H1 (cell line): Measurements from ENCODE around the gene TLE5. TPM values are rescaled to one million over a fixed set of nuclear protein-coding genes. Genes with fewer than 3 reads are reported as not detected.

Source experiments
- CTCF ChIA-PET: fragments of 300-600 bp; sonication (Branson Sonifier 250); formaldehyde crosslinking; loops from one replicate; lab custom pipeline; 2021; ENCODE audit not compliant: partially characterized antibody; lab: Charles Lee
- POLR2A ChIA-PET: fragments of 300-600 bp; sonication (Branson Sonifier 250); formaldehyde crosslinking; loops from one replicate; lab custom pipeline; 2021; ENCODE audit warnings: inconsistent platforms; ENCODE audit not compliant: partially characterized antibody; lab: Charles Lee
- DNase-seq, 2 experiments: peaks; one replicate each; pipeline versions ENCODE4 v3.0.0 to v3.0.0-alpha.2; 2010 to 2022; ENCODE audit warnings: low spot score in 2 of 2, low read depth in 1 of 2, mixed read lengths in 1 of 2
- FAIRE-seq: peaks from 2 replicates; lab custom pipeline; 2011; peaks lifted over from hg19 to GRCh38; lab: Jason Lieb, UNC
- H2AFZ ChIP-seq: 2 replicates; pipeline ENCODE4 v1.8.1; 2012; ENCODE audit warnings: low read length, inconsistent platforms
- H2AK5ac ChIP-seq: 2 replicates; pipeline ENCODE4 v1.6.1; 2013; ENCODE audit warnings: low read depth, low read length
- H2BK120ac ChIP-seq: replicated peaks from 2 replicates; pipeline ENCODE3; 2013; ENCODE audit warnings: low read depth, low read length, inconsistent platforms
- H2BK12ac ChIP-seq: 2 replicates; pipeline ENCODE4 v1.6.1; 2013; ENCODE audit warnings: low read depth, low read length
- H2BK15ac ChIP-seq: 2 replicates; pipeline ENCODE4 v1.6.1; 2013; ENCODE audit warnings: low read length
- H2BK20ac ChIP-seq: 2 replicates; pipeline ENCODE4 v1.6.1; 2013; ENCODE audit warnings: low read length
- H2BK5ac ChIP-seq: 2 replicates; pipeline ENCODE4 v1.6.1; 2013; ENCODE audit warnings: low read depth, low read length
- H3K14ac ChIP-seq: 2 replicates; pipeline ENCODE4 v1.6.1; 2013; ENCODE audit warnings: inconsistent platforms; ENCODE audit not compliant: insufficient read length
- H3K18ac ChIP-seq: 2 replicates; pipeline ENCODE4 v1.6.1; 2013; ENCODE audit warnings: low read length; ENCODE audit errors: extremely low read depth
- H3K23ac ChIP-seq: 2 replicates; pipeline ENCODE4 v1.6.1; 2013; ENCODE audit warnings: inconsistent platforms; ENCODE audit not compliant: insufficient read length
- H3K23me2 ChIP-seq: 2 replicates; pipeline ENCODE4 v1.6.1; 2013; ENCODE audit warnings: low read depth, low read length
- H3K27ac ChIP-seq: 2 replicates; pipeline ENCODE4 v1.6.1; 2011; ENCODE audit warnings: low read depth, low read length, inconsistent platforms
- H3K27me3 ChIP-seq, 4 experiments: replicated peaks in 1 of 4; 1 replicate in 1 of 4; 2 replicates in 3 of 4; pipeline versions ENCODE4 v1.6.1 to v1.8.1; 2011 to 2013; ENCODE audit warnings: low read length in 3 of 4, mild to moderate bottlenecking in 3 of 4, inconsistent platforms in 2 of 4, mixed read lengths in 2 of 4, moderate library complexity in 1 of 4; ENCODE audit not compliant: control insufficient read depth in 3 of 4, insufficient read depth in 3 of 4; ENCODE audit errors: extremely low read depth in 1 of 4
- H3K36me3 ChIP-seq, 4 experiments: 2 replicates each; pipeline versions ENCODE4 v1.6.1 to v1.8.1; 2011 to 2013; ENCODE audit warnings: mild to moderate bottlenecking in 4 of 4, low read length in 3 of 4, moderate library complexity in 2 of 4, control low read depth in 1 of 4, inconsistent platforms in 1 of 4; ENCODE audit not compliant: insufficient read depth in 4 of 4, control insufficient read depth in 2 of 4
- H3K4ac ChIP-seq: replicated peaks from 2 replicates; pipeline ENCODE3; 2013; ENCODE audit warnings: low read length, low read depth, mixed read lengths, inconsistent platforms; ENCODE audit not compliant: insufficient read length
- H3K4me1 ChIP-seq, 4 experiments: replicated peaks in 1 of 4; 1 replicate in 1 of 4; 2 replicates in 3 of 4; pipeline versions ENCODE4 v1.6.1 to v1.8.1; 2011 to 2013; ENCODE audit warnings: low read length in 3 of 4, inconsistent platforms in 2 of 4, mixed read lengths in 1 of 4; ENCODE audit not compliant: insufficient read depth in 4 of 4, control insufficient read depth in 3 of 4
- H3K4me2 ChIP-seq, 2 experiments: 2 replicates each; pipeline versions ENCODE4 v1.6.1 to v1.8.1; 2011 to 2013; ENCODE audit warnings: low read depth in 2 of 2, low read length in 2 of 2, control low read depth in 1 of 2, inconsistent platforms in 1 of 2, mild to moderate bottlenecking in 1 of 2; ENCODE audit not compliant: insufficient read depth in 1 of 2
- H3K4me3 ChIP-seq, 4 experiments: fragments of 200-600, 300-600 bp in 1 of 4; sonication (generic), shearing (Covaris generic), sonication (Bioruptor Twin) in 1 of 4; 2 replicates each; pipeline versions ENCODE4 v1.5.1 to v1.8.1; 2011 to 2016; ENCODE audit warnings: low read length in 4 of 4, low read depth in 3 of 4, control low read depth in 2 of 4, inconsistent platforms in 2 of 4, mild to moderate bottlenecking in 2 of 4, mixed read lengths in 1 of 4, moderate library complexity in 1 of 4; ENCODE audit not compliant: insufficient read depth in 2 of 4; ENCODE audit errors: extremely low read depth in 1 of 4
- H3K56ac ChIP-seq: replicated peaks from 2 replicates; pipeline ENCODE3; 2013; ENCODE audit warnings: low read depth, mild to moderate bottlenecking, mixed read lengths, low read length, inconsistent platforms; ENCODE audit not compliant: insufficient read length
- H3K79me1 ChIP-seq: 2 replicates; pipeline ENCODE4 v1.6.1; 2013; ENCODE audit warnings: low read depth, low read length, control low read depth
- H3K79me2 ChIP-seq, 2 experiments: 2 replicates each; pipeline versions ENCODE4 v1.6.1 to v1.8.1; 2012 to 2013; ENCODE audit warnings: low read length in 2 of 2, mild to moderate bottlenecking in 2 of 2, inconsistent platforms in 1 of 2; ENCODE audit not compliant: insufficient read depth in 2 of 2, control insufficient read depth in 1 of 2
- H3K9ac ChIP-seq, 4 experiments: replicated peaks in 1 of 4; 1 replicate in 1 of 4; 2 replicates in 3 of 4; pipeline versions ENCODE4 v1.6.1 to v1.8.1; 2011 to 2013; ENCODE audit warnings: low read depth in 3 of 4, low read length in 3 of 4, control low read depth in 2 of 4, mild to moderate bottlenecking in 2 of 4, moderate library complexity in 2 of 4, inconsistent platforms in 1 of 4; ENCODE audit errors: extremely low read depth in 1 of 4
- H3K9me3 ChIP-seq, 2 experiments: 2 replicates each; pipeline versions ENCODE4 v1.6.1 to v1.8.1; 2012 to 2013; ENCODE audit warnings: mild to moderate bottlenecking in 2 of 2, moderate library complexity in 2 of 2, control low read depth in 1 of 2, inconsistent platforms in 1 of 2, low read depth in 1 of 2, low read length in 1 of 2, mixed read lengths in 1 of 2; ENCODE audit not compliant: insufficient read depth in 2 of 2
- H4K20me1 ChIP-seq, 2 experiments: replicated peaks in 1 of 2; 2 replicates each; pipeline versions ENCODE3 to v1.8.1; 2011 to 2013; ENCODE audit warnings: inconsistent platforms in 2 of 2, low read length in 2 of 2, mild to moderate bottlenecking in 1 of 2; ENCODE audit not compliant: insufficient read depth in 2 of 2, control insufficient read depth in 1 of 2
- H4K5ac ChIP-seq: 2 replicates; pipeline ENCODE4 v1.6.1; 2013; ENCODE audit warnings: low read length, low read depth, mixed read lengths, inconsistent platforms; ENCODE audit not compliant: insufficient read length
- H4K8ac ChIP-seq: 2 replicates; pipeline ENCODE4 v1.8.0; 2013; ENCODE audit warnings: mild to moderate bottlenecking, moderate library complexity, low read length, inconsistent platforms; ENCODE audit not compliant: insufficient read depth; ENCODE audit errors: extremely low read depth
- H4K91ac ChIP-seq: replicated peaks from 2 replicates; pipeline ENCODE3; 2013; ENCODE audit warnings: low read length, mixed read lengths, inconsistent platforms; ENCODE audit not compliant: insufficient read length
- KDM4A ChIP-seq: IDR thresholded peaks from one replicate; pipeline ENCODE4 v1.7.1; 2012; ENCODE audit warnings: low read depth, mild to moderate bottlenecking, moderate library complexity, low read length, inconsistent platforms; ENCODE audit not compliant: severe bottlenecking
- RBBP5 ChIP-seq: IDR thresholded peaks from 2 replicates; pipeline ENCODE4 v1.7.1; 2012; ENCODE audit warnings: low read depth, mild to moderate bottlenecking, inconsistent platforms, low read length, moderate library complexity, borderline replicate concordance
- SRF ChIP-seq: IDR thresholded peaks from 2 replicates; pipeline ENCODE4 v1.6.1; 2011; ENCODE audit warnings: mild to moderate bottlenecking, low read depth, low read length, moderate library complexity
- USF2 ChIP-seq: IDR thresholded peaks from 2 replicates; pipeline ENCODE4 v1.6.1; 2011; ENCODE audit warnings: low read length, improper control_type of control experiment
- whole genome bisulfite sequencing, 2 experiments: shearing (Covaris generic) in 1 of 2; methylation state at CpG; one replicate each; pipeline versions ENCODE4 v1.1.6 to v1.1.7; 2013 to 2015; ENCODE audit warnings: low lambda C conversion rate in 2 of 2, mixed read lengths in 2 of 2, inconsistent platforms in 1 of 2, low coverage in 1 of 2, missing lambda C conversion rate in 1 of 2; ENCODE audit not compliant: insufficient replicate concordance in 2 of 2, insufficient coverage in 1 of 2, insufficient read length in 1 of 2; ENCODE audit errors: extremely low coverage in 1 of 2, missing lambda C conversion rate in 1 of 2; 5-methylcytosine and 5-hydroxymethylcytosine counted together
- long read RNA-seq, 2 experiments: library from RNA in 1 of 2; library from capped mRNA in 1 of 2; stranded (forward); transcript quantifications; one replicate each; pipeline ENCODE4 v2.0.0, GENCODE V29; 2021; ENCODE audit warnings: inconsistent platforms in 1 of 2
- polyA minus RNA-seq, 3 experiments: library from RNA; depleted of rRNA, polyadenylated mRNA; stranded (reverse); fragments of >200 nt; gene quantifications; 1 replicate in 2 of 3; 2 replicates in 1 of 3; pipeline ENCODE4 v1.2.3, GENCODE V29; 2011
- polyA plus RNA-seq, 7 experiments: library from polyadenylated mRNA; depleted of rRNA in 3 of 7; stranded (reverse) in 5 of 7; unstranded in 2 of 7; fragments of >200 nt in 5 of 7; fragments of 200-250 nt in 2 of 7; gene quantifications; 1 replicate in 5 of 7; 2 replicates in 1 of 7; 4 replicates in 1 of 7; pipeline versions ENCODE4 v1.2.1 to v1.2.3, GENCODE V29; 2011 to 2013; ENCODE audit warnings: missing spikeins in 2 of 7, mixed read lengths in 2 of 7
- total RNA-seq: library from RNA; stranded (reverse); fragmentation: NEBNext Ultra II Directional; extraction: Animal tissue kit (Norgen Biotek cat#: 25700); gene quantifications from 2 replicates; pipeline ENCODE4 v1.2.1, GENCODE V29; 2021

Gene TLE5
- 187 and 197 TPM in 2 replicates for total RNA-seq
- polyA plus RNA-seq (2011; rRNA removed): 285 and 392 TPM in 2 replicates
- 228 TPM for polyA plus RNA-seq (2011; cell fraction: cytosol; rRNA removed)
- polyA plus RNA-seq (2011; cell fraction: nucleus; rRNA removed): 492 TPM
- 186 to 340 TPM (median 248 TPM) in 4 replicates for polyA plus RNA-seq (2012, experiment 1 of 2)
- 326 TPM for polyA plus RNA-seq (2012, experiment 2 of 2)
- polyA plus RNA-seq (2013, experiment 1 of 2): 164 TPM
- 162 TPM for polyA plus RNA-seq (2013, experiment 2 of 2)
- 155 and 179 TPM in 2 replicates for polyA minus RNA-seq (2011; rRNA and poly(A)+ RNA removed)
- 203 TPM for polyA minus RNA-seq (2011; cell fraction: cytosol; rRNA and poly(A)+ RNA removed)
- 91.6 TPM for polyA minus RNA-seq (2011; cell fraction: nucleus; rRNA and poly(A)+ RNA removed)
- long read RNA-seq, experiment 1, transcript AES-202 (7 exons, 1,608 nt): major isoform, 29 of 196 reads
- long read RNA-seq, experiment 1, partial matches to known transcripts: 7 of 196 reads
- long read RNA-seq, experiment 1, other reads (novel, unspliced or antisense): 154 of 196 reads
- long read RNA-seq, experiment 2, partial matches to known transcripts: 1 of 17 reads
- long read RNA-seq, experiment 2, other reads (novel, unspliced or antisense): 16 of 17 reads

- POLR2A ChIA-PET: interaction anchor here (0.6 to 2.0 kb wide), 5 partner anchors 27 to 63 kb away, joined by 3 to 4 read pairs (median 3); no protein-coding TSS in a partner anchor
- Histone ChIP-seq H3K9ac (peak within 1 kb of the TSS in 3 of 4 experiments; percentile 13 to 69 (median 37); a peak in 3 of 7 replicates), H2AFZ (no peak within 1 kb of the TSS), H3K27ac (no peak within 1 kb of the TSS; the same call in 1 of the 2 replicates), H3K4me3 (peak within 1 kb of the TSS; percentile 53 to 92 (median 59)), H2AK5ac (no peak within 1 kb of the TSS), H4K8ac (peak within 1 kb of the TSS; percentile 62; the same call in 1 of the 2 replicates), H3K14ac (no peak within 1 kb of the TSS), H2BK12ac (peak within 1 kb of the TSS; percentile 68; the same call in 1 of the 2 replicates), H3K56ac (no peak within 1 kb of the TSS), H2BK15ac (peak within 1 kb of the TSS; percentile 61; the same call in 1 of the 2 replicates), H2BK20ac (no peak within 1 kb of the TSS), H3K79me1 (peaks cover 2% of the 10 kb centered on the region; the same call in 1 of the 2 replicates), H3K36me3 (peaks cover 0 to 17% (median 7%) of the 10 kb centered on the region in 4 experiments; a peak in 3 of 8 replicates), H3K23ac (no peak within 1 kb of the TSS), H3K9me3 (no peaks in the 10 kb centered on the region), H4K5ac (peak within 1 kb of the TSS; percentile 48), H3K4me2 (peak within 1 kb of the TSS; percentile 74 to 80), H3K27me3 (peaks cover 0 to 3% (median 0%) of the 10 kb centered on the region in 4 experiments; a peak in 2 of 7 replicates), H4K20me1 (peaks cover 0 to 12% of the 10 kb centered on the region in 2 experiments), H2BK120ac (no peak within 1 kb of the TSS), H3K79me2 (peaks cover 0 to 4% of the 10 kb centered on the region in 2 experiments; a peak in 1 of 4 replicates), H3K4me1 (peaks cover 0 to 13% (median 4%) of the 10 kb centered on the region in 4 experiments; a peak in 6 of 7 replicates), H2BK5ac (peak within 1 kb of the TSS; percentile 75; the same call in 1 of the 2 replicates), H4K91ac (peak within 1 kb of the TSS; percentile 79), H3K23me2 (peaks cover 2% of the 10 kb centered on the region; the same call in 1 of the 2 replicates), H3K18ac (peak within 1 kb of the TSS; percentile 71; the same call in 1 of the 2 replicates), H3K4ac (no peak within 1 kb of the TSS)
- no peak for FAIRE-seq
- CTCF ChIA-PET: interaction anchor here (1.6 kb wide), 1 partner anchor 13 kb away, joined by 7 read pairs; no protein-coding TSS in a partner anchor
- DNase-seq: peak in 1 of 2 experiments; percentile 56
- WGBS, 2 experiments: 9% methylated on average over 21 of the region's 111 CpGs; no CpG with 5 or more reads in 1 of the 2 experiments
- TF ChIP-seq KDM4A: peak; percentile 28
- no peak for TF ChIP-seq SRF
- no peak for TF ChIP-seq RBBP5
- no peak for TF ChIP-seq USF2
Measured at GRCh38 chr19:3062165-3063105, at the start of gene TLE5. TSS of gene TLE5 (minus strand) at chr19:3062495. CDS start at chr19:3062200, 295 bp downstream.
